HG02571 (cell line): ENCODE data around the gene PEMT.

Experiments
- ATAC-seq: cut with Tn5 transposase; IDR thresholded peaks from one replicate; pipeline ENCODE4 v1.9.1; 2021; ENCODE audit warnings: mild to moderate bottlenecking, moderate library complexity; ENCODE audit not compliant: unreplicated experiment

Gene PEMT

DNA sequence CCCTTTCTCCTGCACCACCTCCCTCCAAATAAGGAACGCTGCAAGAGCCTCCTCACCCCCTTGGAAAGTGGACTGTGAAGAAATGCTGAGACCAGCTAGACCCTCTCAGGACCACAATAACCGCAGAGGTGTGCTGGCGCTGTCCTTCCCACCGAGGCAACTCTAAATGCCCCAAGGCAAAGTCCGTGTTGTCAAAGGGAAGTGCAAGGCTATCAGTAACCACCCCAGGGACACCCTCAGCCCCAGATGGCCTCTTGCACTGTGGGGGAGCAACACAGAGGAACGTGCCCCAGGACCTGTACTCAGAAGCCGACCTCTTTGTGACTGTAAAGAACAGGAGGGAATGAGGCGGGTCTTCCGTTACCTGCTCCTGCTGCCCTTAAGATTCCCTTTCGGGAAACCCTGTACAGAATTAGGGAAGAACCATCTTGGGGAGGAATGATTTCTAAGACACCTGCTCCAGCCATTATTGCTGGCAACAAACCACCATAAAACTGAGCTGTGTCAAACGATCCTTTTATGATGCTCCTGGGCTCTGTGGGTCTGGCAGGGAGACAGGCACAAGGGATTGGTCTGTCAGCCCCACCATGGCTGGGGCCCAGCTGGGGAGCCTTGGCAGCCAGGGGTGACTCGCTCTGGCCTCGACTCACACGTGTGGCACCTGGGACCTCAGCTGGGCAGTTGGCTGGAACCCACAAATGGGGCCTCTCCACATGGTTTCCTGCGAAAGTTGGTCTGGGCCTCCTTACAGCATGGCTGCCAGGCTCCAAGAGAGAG is 129.3 kb downstream of the PEMT start:
- ATAC-seq, result no peak

DNA sequence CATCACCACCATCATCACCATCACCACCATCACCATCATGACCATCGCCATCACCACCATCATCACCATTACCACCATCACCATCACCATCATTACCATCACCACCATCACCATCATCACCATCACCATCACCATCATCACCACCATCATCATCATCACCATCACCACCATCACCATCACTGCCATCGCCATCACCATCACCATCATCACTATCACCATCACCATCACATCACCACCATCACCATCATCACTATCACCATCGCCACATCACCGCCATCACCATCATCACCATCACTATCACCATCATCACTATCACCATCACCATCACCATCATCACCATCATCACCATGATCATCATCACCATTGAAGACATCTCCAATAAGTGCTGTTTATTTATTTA is 131.5 kb downstream of the PEMT start:
- no peak for ATAC-seq

DNA sequence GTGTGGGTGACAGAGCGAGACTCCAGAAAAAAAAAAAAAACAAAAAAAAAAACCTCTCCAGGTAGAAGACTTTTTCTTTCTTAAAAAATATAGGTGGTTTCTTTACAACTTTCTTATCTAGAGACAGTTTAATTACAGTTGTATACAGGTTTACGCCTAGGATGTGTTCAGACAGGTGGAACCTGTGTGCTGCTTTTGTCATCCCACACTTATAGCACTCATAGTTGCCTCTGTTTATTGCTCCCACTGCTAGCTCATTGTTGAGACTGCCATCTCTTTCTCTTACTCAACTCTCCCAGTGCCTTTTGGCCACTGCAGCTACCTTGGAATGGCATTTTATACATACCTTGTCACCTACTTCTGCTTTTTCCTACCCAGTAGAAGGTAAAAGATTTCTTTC is 133.8 kb downstream of the PEMT start:
- no peak for ATAC-seq

DNA sequence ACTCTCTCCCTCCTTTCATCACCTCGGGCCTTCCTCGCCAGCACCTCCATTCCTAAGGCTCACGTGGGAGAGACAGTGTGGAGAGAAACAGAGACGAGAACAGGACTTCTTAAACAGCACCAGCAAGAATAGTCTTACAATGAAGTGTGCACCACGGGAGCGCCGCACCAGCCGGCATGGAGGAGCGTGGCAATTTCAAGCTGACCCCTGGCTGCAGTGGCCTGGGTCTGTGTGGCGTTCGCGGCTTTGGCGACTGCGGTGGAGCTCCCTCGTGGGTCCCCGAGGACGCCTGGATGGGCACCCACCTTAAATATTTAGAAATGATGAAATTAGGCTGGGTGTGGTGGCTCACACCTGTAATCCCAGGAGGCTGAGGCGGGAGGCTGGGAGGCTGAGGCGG is 135.3 kb downstream of the PEMT start:
- ATAC-seq, result no peak
